IPS-NIHi7 (cell line): ENCODE measurements around the gene COL11A2.

Experiments
- DNase-seq: peaks from one replicate; pipeline ENCODE4 v3.0.0; 2012; ENCODE audit warnings: mixed read lengths; ENCODE audit errors: extremely low spot score

Gene COL11A2

DNA sequence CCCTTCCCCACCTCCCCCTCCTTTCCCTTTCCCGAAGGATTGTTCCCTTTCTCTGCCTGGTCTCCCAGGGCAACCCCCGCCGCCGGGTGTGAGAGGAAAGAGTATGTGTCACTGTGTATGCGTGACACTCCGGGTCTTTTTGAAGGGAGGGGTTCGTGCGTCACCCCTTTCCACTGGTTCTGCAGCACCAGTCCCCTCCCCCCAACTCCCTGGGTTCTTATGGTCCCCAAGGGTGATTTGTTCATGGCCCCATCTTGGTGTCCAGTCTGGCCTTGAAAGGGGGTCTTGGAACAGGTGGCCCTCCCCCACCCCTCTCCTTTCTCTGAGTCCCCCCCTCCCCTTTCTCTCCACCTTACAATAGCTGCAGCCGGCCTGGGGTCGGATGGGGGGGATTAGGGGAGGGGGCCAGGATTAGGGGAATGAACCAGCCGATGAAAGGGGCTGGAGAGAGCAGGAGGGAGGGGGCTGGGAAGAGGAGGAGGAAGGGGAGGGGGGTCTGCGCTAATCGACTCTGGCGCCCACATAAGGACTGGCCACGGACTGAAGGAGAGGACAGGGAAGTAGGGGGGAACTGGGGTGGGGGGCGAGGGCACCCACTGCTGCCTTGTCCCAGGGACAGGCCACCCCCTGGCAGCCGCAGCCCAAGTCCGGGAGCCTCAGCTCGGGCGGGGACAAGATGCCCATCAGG lies 14.7 kb upstream of the COL11A2 start:
- DNase-seq, result no peak

GRCh38 chr6:33206027-33206863 lies 14.0 kb upstream of the COL11A2 start:
- DNase-seq, result no peak

- no peak for DNase-seq
Measured at GRCh38 chr6:33205191-33206026, 13.1 kb upstream of the COL11A2 start.

GRCh38 chr6:33204415-33205190 lies 12.3 kb upstream of the COL11A2 start, which contains the start of gene HSD17B8:
Gene HSD17B8, plus strand, starts transcription at chr6:33204655. Its CDS starts 14 bp downstream, at chr6:33204669.
- peak; percentile 98 for DNase-seq

- DNase-seq, result no peak
Measured at GRCh38 chr6:33204165-33204414, 11.8 kb upstream of the COL11A2 start.

- no peak for DNase-seq
Measured at GRCh38 chr6:33203443-33204164, 11.3 kb upstream of the COL11A2 start.

DNA sequence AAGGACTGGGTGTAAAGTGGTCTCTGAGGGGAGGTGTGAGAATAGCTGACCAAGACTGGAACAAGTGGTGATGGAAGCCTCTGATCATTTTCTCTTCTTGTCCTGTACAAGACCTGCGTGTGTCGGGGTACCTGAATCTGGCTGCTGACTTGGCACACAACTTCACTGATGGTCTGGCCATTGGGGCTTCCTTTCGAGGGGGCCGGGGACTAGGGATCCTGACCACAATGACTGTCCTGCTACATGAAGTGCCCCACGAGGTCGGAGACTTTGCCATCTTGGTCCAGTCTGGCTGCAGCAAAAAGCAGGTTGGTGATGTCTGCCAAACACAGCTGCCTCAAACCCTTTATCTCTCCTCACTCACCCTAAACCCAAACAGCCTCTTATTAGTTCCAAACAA lies 10.5 kb upstream of the COL11A2 start:
- no peak for DNase-seq

- no peak for DNase-seq
Measured at GRCh38 chr6:33201935-33202334, 9.7 kb upstream of the COL11A2 start.

GRCh38 chr6:33201147-33201545 lies 8.9 kb upstream of the COL11A2 start:
- no peak for DNase-seq

GRCh38 chr6:33200219-33201146 lies 8.2 kb upstream of the COL11A2 start, which contains the start of the genes RXRB and SLC39A7:
Gene RXRB, minus strand, starts transcription at chr6:33200665. Its CDS starts 189 bp downstream, at chr6:33200476.
Gene SLC39A7, plus strand, starts transcription at chr6:33200867. Its CDS starts 379 bp downstream, at chr6:33201246.
- peak; percentile 93 for DNase-seq

- peak; percentile 89 for DNase-seq
Measured at GRCh38 chr6:33199687-33200218, 7.5 kb upstream of the COL11A2 start.

- no peak for DNase-seq
Measured at GRCh38 chr6:33198853-33199436, 6.7 kb upstream of the COL11A2 start.

- no peak for DNase-seq
Measured at GRCh38 chr6:33198159-33198852, 6.0 kb upstream of the COL11A2 start.

DNA sequence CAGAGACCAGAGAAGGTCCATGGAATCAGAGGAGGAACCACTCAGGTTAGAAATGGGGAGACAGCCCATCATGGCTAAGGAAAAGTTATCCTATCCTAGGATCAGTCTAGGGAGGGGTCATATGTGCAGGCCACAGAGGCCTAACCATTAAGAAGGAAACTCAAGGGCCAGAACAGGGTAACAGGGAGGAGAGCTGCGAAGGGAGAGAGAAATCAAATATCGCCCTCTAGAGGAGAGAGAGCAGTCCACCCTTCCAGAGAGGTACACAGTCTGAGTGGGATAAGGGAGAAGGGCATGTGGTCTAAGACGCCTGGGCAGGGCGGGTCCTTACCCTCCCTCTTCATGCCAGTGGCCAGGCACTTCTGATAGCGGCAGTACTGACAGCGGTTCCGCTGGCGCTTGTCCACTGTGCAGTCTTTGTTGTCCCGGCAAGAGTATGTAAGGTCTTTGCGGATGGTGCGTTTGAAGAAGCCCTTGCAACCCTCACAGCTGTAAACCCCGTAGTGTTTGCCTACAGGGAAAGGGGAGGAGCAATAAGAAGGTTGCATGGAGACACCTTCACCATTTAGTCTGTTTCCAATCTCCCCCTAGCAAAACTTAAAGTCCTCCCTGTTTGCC lies 5.3 kb upstream of the COL11A2 start:
- peak; percentile 81 for DNase-seq

DNA sequence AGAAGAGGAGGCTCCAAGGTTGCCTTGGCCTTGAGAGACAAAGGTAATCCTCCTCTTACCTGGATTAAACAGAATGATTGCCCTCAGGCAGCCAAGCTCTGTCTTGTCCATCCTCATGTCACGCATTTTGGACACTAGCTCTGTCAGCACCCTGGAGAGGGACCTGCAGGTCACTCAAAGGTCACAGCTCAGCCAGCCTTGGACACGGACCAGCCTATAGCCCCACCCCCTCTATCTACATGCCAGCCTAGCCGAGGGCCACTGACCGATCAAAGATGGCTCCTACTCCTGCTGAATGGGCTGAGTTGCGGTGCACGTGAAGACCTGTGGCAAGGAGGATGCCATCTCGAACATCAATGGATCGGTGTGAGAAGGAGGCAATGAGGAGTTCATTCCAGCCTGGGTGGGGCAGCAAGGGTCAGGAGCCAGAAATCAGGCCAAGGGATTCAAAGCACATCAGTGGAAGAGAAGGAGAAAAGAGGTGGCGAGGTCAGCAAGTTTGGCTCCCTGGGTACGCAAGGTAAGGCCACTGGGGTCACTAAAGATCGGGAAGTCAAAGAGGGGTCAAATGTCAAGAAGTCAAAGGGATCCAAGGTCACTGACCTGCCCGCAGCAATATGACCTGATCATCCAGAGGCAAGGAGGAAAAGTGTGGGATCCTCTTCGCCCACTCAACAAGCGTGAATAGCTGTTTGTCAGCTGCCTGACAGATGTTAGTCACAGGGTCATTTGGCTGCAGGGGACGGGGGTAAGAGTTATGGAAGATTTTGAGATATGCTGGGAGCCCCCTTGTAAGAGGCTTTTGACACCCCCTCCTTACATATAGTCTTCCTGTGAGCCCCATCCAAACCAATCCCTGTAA lies 3.3 kb upstream of the COL11A2 start:
- DNase-seq, result no peak

GRCh38 chr6:33194431-33194979 lies 2.2 kb upstream of the COL11A2 start:
- no peak for DNase-seq

- DNase-seq, result no peak
Measured at GRCh38 chr6:33193619-33194018, 1.4 kb upstream of the COL11A2 start.
